Activated CD4-positive, alpha-beta T cell treated with anti-CD3 and anti-CD28 coated beads, Interleukin-2, amount 10 ng/mL, durations not matched to agents 24 days and 14 days (primary cell): ENCODE data around the gene ATP2A2. TPM values are rescaled to one million over a fixed set of nuclear protein-coding genes. Genes with fewer than 3 reads are reported as not detected.
"Not testable (repeated sequence)": the region's sequence is repeated elsewhere in the genome, so short reads cannot be mapped to it uniquely, and the experiment has no call there.

ENCODE experiments used
- DNase-seq: peaks from one replicate; pipeline ENCODE4 v3.0.0; 2022
- H3K27ac Mint-ChIP-seq: one replicate; pipeline ENCODE4 v1.8.0; 2022; ENCODE audit warnings: mild to moderate bottlenecking, mixed read lengths
- H3K27me3 Mint-ChIP-seq: one replicate; pipeline ENCODE4 v1.8.0; 2022; ENCODE audit warnings: mixed read lengths
- H3K36me3 Mint-ChIP-seq: one replicate; pipeline ENCODE4 v1.8.0; 2022; ENCODE audit warnings: low read depth, mild to moderate bottlenecking, mixed read lengths
- H3K4me1 Mint-ChIP-seq: one replicate; pipeline ENCODE4 v1.8.0; 2021; ENCODE audit warnings: mixed read lengths
- H3K4me3 Mint-ChIP-seq: one replicate; pipeline ENCODE4 v1.8.0; 2022; ENCODE audit warnings: mild to moderate bottlenecking, moderate library complexity, mixed read lengths
- H3K9me3 Mint-ChIP-seq: one replicate; pipeline ENCODE4 v1.8.0; 2021; ENCODE audit warnings: mixed read lengths
- intact Hi-C: fragments of 100-400 bp; cut with micrococcal nuclease; formaldehyde crosslinking; loops from one replicate; pipeline ENCODE4 v1.15.1; 2023
- total RNA-seq: library from RNA; stranded (reverse); gene quantifications from 2 replicates; pipeline ENCODE4 v1.2.3, GENCODE V29; 2022

ATP2A2 gene
- total RNA-seq, 1 donor from 2014 or later: 222 TPM

DNA sequence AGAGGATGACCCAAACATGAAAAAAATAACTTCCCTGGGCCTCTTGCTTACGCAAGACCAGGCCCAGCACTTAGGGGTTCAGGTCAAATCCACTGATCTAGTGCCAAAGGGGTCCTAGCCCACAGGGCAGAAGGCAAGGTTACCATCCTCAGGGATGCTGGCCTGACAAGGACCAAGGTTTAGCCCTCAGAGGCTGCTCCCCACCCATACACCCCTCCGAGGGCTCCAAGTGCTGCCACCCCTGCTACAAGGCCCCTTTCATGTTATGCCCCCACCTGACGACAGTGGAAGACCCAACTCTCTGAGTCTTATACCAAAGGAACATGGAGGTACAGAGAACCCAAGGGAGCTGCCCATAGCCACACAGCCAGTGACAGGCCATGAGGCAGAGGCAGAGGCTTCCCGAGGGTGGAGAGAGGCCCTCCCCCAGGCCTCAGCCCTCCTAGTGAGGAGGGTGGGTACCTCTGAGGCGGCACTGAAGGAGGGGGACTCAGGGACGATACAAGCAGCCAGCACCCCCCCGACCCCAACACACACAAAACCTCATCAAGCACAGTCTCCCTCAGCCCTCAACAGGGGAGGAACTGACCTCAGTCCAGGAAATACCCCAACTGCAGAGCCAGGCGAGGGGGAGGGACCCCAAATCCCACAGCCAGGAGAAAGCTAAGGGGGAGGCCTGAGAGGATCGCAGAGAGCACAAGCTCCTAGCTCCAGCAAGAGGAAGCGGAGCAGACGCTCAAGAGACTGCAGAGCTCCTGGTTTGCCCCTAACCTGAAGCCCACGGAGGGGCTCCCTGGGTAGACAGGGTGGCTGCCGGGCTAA is 85.5 kb downstream of the ATP2A2 start:
- intact Hi-C loops: no loop called here

DNA sequence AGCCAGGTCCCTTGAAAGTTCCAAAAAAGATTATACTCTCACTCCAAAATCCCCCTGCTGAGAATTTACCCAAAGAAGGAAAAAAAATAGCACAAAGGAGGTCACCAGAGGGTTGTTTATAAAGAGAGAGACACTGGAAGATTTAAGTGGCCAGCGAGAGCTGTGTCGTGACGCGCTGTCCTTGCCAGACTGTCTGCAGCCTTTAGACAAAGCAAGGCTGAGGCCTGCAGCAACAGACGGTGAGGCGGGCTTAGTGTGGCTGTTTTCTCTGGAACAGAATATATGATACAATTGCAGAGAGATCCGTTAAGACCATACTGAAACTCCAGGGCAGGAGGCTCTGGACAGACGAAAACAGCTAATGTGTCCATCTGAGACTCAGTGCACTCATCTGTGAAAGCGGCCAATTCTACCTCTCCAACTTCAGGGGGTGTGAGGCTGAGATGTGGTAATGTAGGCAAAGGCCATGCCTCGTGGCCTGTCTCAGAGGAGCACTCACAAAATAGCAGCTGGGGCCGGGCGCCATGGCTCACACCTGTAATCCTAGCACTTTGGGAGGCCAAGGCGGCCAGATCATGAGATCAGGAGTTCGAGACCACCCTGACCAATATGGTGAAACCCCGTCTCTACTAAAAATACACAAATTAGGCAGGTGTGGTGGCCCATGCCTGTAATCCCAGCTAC is 86.3 kb downstream of the ATP2A2 start:
- Mint-ChIP-seq H3K9me3 (no peaks in the 10 kb centered on the region), H3K27ac (no peak overlapping the region), H3K36me3 (peaks cover 4% of the 10 kb centered on the region), H3K27me3 (no peaks in the 10 kb centered on the region), H3K4me3 (no peak overlapping the region), H3K4me1 (no peaks in the 10 kb centered on the region)
- intact Hi-C loops: no loop called here
- DNase-seq: no peak

More for the DNA sequence above, 85.5 kb downstream of the ATP2A2 start:
- Mint-ChIP-seq H3K4me1 (no peaks in the 10 kb centered on the region), H3K4me3 (no peak overlapping the region), H3K36me3 (peaks cover 2% of the 10 kb centered on the region), H3K27me3 (no peaks in the 10 kb centered on the region), H3K9me3 (no peaks in the 10 kb centered on the region), H3K27ac (no peak overlapping the region)
- no peak for DNase-seq

GRCh38 chr12:110369992-110370391 is 88.9 kb downstream of the ATP2A2 start:
- no peak overlapping the region for H3K27ac Mint-ChIP-seq
- no peaks in the 10 kb centered on the region for H3K9me3 Mint-ChIP-seq
- no peaks in the 10 kb centered on the region for H3K27me3 Mint-ChIP-seq
- no peak for DNase-seq
- intact Hi-C loops: no loop called here
- H3K4me3 Mint-ChIP-seq: no peak overlapping the region
- H3K36me3 Mint-ChIP-seq: peaks cover 23% of the 10 kb centered on the region
- H3K4me1 Mint-ChIP-seq: no peaks in the 10 kb centered on the region

- Mint-ChIP-seq H3K27me3 (no peaks in the 10 kb centered on the region), H3K27ac (no peak overlapping the region), H3K4me1 (no peaks in the 10 kb centered on the region), H3K9me3 (no peaks in the 10 kb centered on the region), H3K36me3 (peaks cover 27% of the 10 kb centered on the region), H3K4me3 (no peak overlapping the region)
- no peak for DNase-seq
- intact Hi-C loops: no loop called here
These were observed 89.7 kb downstream of the ATP2A2 start for GRCh38 chr12:110370732-110371231.

GRCh38 chr12:110371408-110372055 is 90.5 kb downstream of the ATP2A2 start:
- Mint-ChIP-seq H3K27me3 (no peaks in the 10 kb centered on the region), H3K27ac (no peak overlapping the region), H3K4me1 (no peaks in the 10 kb centered on the region), H3K36me3 (peaks cover 32% of the 10 kb centered on the region), H3K4me3 (no peak overlapping the region), H3K9me3 (no peaks in the 10 kb centered on the region)
- intact Hi-C loops: no loop called here
- DNase-seq: no peak

GRCh38 chr12:110372056-110372425 is 91.0 kb downstream of the ATP2A2 start:
- DNase-seq: no peak
- H3K36me3 Mint-ChIP-seq: peaks cover 35% of the 10 kb centered on the region
- H3K27me3 Mint-ChIP-seq: no peaks in the 10 kb centered on the region
- H3K4me3 Mint-ChIP-seq: no peak overlapping the region
- intact Hi-C loops: no loop called here
- no peaks in the 10 kb centered on the region for H3K9me3 Mint-ChIP-seq
- no peaks in the 10 kb centered on the region for H3K4me1 Mint-ChIP-seq
- H3K27ac Mint-ChIP-seq: no peak overlapping the region

DNA sequence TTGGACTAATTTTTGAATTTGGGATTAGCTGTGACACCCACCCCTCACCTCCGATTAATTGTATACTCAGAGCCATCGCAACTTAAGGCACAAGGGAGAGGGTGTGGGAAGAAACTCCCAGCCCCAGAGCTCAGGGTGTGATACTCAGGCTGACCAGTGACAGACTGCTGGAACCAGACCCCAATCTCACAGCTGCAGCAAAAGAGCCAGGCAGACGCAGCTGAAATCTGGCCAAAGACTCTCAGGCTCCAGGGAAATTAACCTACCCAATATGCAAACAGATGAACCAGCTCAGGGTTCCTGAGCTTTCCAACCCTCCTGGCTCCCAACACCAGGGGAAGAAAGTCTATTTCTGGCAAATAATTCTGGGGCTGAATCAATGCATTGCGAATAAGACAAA is 92.0 kb downstream of the ATP2A2 start:
- peaks cover 43% of the 10 kb centered on the region for H3K36me3 Mint-ChIP-seq
- no peak for DNase-seq
- H3K27ac Mint-ChIP-seq: no peak overlapping the region
- H3K27me3 Mint-ChIP-seq: no peaks in the 10 kb centered on the region
- no peaks in the 10 kb centered on the region for H3K9me3 Mint-ChIP-seq
- intact Hi-C loops: no loop called here
- no peaks in the 10 kb centered on the region for H3K4me1 Mint-ChIP-seq
- no peak overlapping the region for H3K4me3 Mint-ChIP-seq

- Mint-ChIP-seq H3K4me1 (no peaks in the 10 kb centered on the region), H3K27me3 (no peaks in the 10 kb centered on the region), H3K36me3 (peaks cover 46% of the 10 kb centered on the region), H3K9me3 (no peaks in the 10 kb centered on the region), H3K27ac (no peak overlapping the region), H3K4me3 (no peak overlapping the region)
- DNase-seq: no peak
- intact Hi-C loops: no loop called here
These were observed 92.4 kb downstream of the ATP2A2 start for GRCh38 chr12:110373425-110373824.

DNA sequence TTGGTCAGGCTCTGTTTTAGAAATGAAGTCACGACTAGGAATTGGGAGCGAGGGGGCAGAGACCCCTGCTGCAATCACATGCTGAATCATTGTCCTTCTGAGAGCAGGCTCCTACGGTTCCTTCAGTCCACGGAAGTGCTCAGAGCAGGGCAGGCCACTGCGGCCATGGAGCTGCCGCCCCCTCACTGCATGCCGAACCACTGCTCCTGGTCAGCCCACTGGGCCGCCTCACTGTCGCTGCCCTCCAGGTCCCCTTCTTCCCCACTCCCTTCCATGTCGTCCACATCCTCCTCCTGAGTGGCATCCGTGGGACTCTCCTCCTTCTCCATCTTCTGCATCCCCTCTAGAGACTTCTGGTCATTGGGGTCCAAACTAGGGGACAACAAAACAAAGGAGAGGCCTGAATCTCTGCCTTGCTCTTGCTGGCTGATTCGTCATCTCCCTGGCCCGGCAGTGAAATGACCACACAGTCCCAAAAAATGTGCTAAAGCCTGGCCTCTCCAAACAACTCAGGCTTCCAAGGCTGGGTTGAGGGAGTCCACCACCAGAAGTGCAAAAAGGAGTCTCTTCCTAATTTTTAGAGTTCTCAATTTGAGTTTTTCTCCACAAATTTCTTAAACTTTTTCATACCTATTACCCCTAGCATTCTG is 93.0 kb downstream of the ATP2A2 start:
- Mint-ChIP-seq H3K4me1 (no peaks in the 10 kb centered on the region), H3K9me3 (no peaks in the 10 kb centered on the region), H3K27ac (no peak overlapping the region), H3K36me3 (peaks cover 53% of the 10 kb centered on the region), H3K4me3 (no peak overlapping the region), H3K27me3 (no peaks in the 10 kb centered on the region)
- DNase-seq: no peak
- intact Hi-C loops: no loop called here

DNA sequence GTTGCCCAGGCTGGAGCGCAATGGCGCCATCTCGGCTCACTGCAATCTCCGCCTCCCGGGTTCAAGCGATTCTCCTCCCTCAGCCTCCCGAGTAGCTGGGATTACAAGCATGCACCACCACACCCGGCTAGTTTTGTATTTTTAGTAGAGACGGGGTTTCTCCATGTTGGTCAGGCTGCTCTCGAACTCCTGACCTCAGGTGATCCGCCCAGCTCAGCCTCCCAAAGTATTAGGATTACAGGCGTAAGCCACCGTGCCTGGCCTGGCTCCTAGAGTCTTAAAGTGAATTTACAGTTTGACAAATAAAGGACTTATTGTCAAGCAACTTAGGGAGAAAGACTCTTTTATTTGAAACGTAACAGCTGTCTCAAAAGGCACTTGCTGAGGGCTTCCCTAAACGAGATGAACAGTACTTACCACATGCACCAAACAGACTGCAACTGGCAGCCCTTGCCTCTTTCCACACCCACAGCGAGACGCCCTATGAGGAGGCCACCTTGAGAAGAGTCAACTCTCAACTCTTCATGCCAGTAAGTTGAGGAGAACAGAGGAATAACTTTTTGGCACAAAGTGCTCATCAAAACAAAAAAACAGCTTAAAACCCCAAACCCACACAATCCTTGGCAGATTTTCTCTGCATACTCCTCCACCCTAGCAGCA is 97.2 kb downstream of the ATP2A2 start:
- H3K27me3 Mint-ChIP-seq, H3K4me1 Mint-ChIP-seq, DNase-seq, H3K4me3 Mint-ChIP-seq, H3K9me3 Mint-ChIP-seq, intact Hi-C loops: not testable (repeated sequence)
- peak overlapping the region; percentile 9 for H3K27ac Mint-ChIP-seq
- peaks cover 72% of the 10 kb centered on the region for H3K36me3 Mint-ChIP-seq

- no peaks in the 10 kb centered on the region for H3K27me3 Mint-ChIP-seq
- H3K27ac Mint-ChIP-seq: no peak overlapping the region
- H3K36me3 Mint-ChIP-seq: peaks cover 68% of the 10 kb centered on the region
- DNase-seq: no peak
- peaks cover 4% of the 10 kb centered on the region for H3K4me1 Mint-ChIP-seq
- intact Hi-C loops: no loop called here
- H3K4me3 Mint-ChIP-seq: no peak overlapping the region
- H3K9me3 Mint-ChIP-seq: no peaks in the 10 kb centered on the region
These were observed 98.2 kb downstream of the ATP2A2 start for GRCh38 chr12:110379197-110379596.

DNA sequence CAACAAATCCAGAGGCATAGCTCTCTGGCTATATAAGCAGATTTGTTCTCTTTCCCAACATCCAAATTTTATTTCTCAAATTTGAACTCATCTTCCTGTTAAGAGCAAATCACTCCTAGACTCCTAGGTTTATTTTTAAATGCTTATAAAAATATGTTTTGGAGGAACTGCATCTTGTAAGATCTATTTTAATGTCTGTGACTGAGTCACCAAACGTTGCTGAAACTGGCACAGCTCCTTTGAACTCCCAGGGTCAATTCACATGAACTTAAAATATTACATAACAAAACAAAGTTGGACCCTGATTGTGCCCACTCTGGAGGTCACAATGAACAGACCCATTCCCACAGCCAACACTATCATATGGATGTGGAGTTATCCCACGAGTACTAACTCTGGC is 98.6 kb downstream of the ATP2A2 start:
- Mint-ChIP-seq H3K36me3 (peaks cover 67% of the 10 kb centered on the region), H3K27ac (no peak overlapping the region), H3K9me3 (no peaks in the 10 kb centered on the region), H3K4me1 (peaks cover 7% of the 10 kb centered on the region), H3K27me3 (no peaks in the 10 kb centered on the region), H3K4me3 (no peak overlapping the region)
- intact Hi-C loops: no loop called here
- no peak for DNase-seq

DNA sequence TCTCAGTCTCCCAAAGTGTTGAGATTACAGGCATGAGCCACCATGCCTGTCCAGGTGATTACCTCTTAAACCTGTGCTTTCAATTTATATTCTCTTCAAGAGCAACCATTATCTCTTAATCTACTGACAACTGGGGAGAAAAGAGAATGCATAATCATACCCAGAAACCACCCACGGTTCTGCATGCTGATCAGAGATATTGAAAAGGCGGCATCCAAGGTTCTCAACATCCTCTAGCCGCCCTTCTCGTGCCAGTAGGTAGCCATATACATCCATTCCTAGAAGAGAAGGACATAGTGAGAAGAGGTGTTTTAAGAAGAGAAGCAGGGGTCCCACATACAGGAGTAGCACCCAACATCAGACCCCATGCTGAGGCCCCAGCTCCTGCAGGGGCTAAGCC is 101.6 kb downstream of the ATP2A2 start:
- H3K4me3 Mint-ChIP-seq: no peak overlapping the region
- H3K9me3 Mint-ChIP-seq: no peaks in the 10 kb centered on the region
- intact Hi-C loops: no loop called here
- DNase-seq: no peak
- peaks cover 9% of the 10 kb centered on the region for H3K4me1 Mint-ChIP-seq
- H3K27ac Mint-ChIP-seq: peak overlapping the region; percentile 75
- peaks cover 68% of the 10 kb centered on the region for H3K36me3 Mint-ChIP-seq
- H3K27me3 Mint-ChIP-seq: no peaks in the 10 kb centered on the region
